ENCODE data around the gene REV3L. TPM values are rescaled to one million over a fixed set of nuclear protein-coding genes. Genes with fewer than 3 reads are reported as not detected.

Gene REV3L
- total RNA-seq, 1 experiment from 2014 or later = 5.7 TPM

DNA sequence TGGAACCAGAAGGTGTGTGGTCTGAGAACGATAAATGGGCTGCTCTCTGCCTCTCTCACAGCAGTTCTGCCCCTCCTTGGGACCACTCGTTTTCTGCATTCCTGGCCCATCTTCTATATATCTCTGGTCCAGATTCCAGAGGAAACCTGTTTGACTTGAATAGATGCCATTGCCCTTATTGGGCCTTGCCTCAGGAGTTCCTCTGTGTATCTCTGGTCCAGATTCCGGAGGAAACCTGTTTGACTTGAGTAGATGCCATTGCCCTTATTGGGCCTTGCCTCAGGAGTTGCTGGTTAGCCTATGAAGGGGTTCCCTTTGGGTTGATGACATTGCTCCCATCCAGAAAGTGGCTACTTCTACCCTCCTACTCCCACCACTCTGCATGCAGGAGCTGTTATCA lies 206.3 kb downstream of the REV3L start (continued):
- TF ChIP-seq MYBL2 (CRISPR knock-in tag; IDR thresholded peaks at IDR 0.05) (no peak), EMX1 (CRISPR knock-in tag; IDR thresholded peaks at IDR 0.05) (no peak), ETV6 (CRISPR knock-in tag; IDR thresholded peaks at IDR 0.05) (no peak)

DNA sequence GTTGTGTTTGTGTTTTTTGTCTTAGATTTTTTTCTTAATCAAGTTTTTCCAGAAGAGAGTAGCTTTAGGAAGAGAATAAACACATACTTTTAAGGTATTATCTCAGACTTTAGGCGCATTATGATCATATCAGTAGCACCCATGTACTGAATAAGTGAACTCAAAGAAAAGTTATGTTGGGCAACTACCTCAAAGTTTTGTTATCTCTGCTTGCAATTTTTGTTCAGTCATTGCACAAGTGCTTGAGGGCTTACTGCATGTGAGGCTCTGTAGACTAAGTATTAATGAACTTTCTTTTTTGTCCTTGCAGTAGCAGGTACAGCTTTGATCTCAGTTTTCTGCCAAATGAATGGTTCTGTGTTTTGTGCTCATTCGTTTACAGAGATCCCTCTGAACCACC lies 206.7 kb downstream of the REV3L start:
- ChIA-PET POLR2A (no interaction called here), CTCF (interaction anchor here (1.5 kb wide), 1 partner anchor 17 kb away, joined by 5 read pairs; a partner anchor contains a TSS)
- ATAC-seq (no peak), DNase-seq (ENCODE audit: low spot score) (no peak)
- TF ChIP-seq, protein P1, sequence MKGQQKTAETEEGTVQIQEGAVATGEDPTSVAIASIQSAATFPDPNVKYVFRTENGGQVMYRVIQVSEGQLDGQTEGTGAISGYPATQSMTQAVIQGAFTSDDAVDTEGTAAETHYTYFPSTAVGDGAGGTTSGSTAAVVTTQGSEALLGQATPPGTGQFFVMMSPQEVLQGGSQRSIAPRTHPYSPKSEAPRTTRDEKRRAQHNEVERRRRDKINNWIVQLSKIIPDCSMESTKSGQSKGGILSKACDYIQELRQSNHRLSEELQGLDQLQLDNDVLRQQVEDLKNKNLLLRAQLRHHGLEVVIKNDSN (CRISPR knock-in tag; IDR thresholded peaks at IDR 0.05) = no peak
- TF ChIP-seq JUN (CRISPR knock-in tag; IDR thresholded peaks at IDR 0.05) (no peak), NR1H2 (CRISPR knock-in tag; IDR thresholded peaks at IDR 0.05) (no peak), ZNF219 (CRISPR knock-in tag; IDR thresholded peaks at IDR 0.05; ENCODE audit: borderline replicate concordance) (no peak), NR2C2 (CRISPR knock-in tag; IDR thresholded peaks at IDR 0.05) (no peak), OVOL2 (CRISPR knock-in tag; IDR thresholded peaks at IDR 0.05; ENCODE audit: borderline replicate concordance) (no peak), ZBTB21 (CRISPR knock-in tag; IDR thresholded peaks at IDR 0.05; ENCODE audit: borderline replicate concordance) (no peak), FOXK1 (CRISPR knock-in tag; IDR thresholded peaks at IDR 0.05) (no peak), NR3C1 (CRISPR knock-in tag; conservative IDR thresholded peaks at IDR 0.05; ENCODE audit: low read depth) (no peak), ZNF396 (CRISPR knock-in tag; IDR thresholded peaks at IDR 0.05; ENCODE audit: borderline replicate concordance) (no peak), NFYB (CRISPR knock-in tag; conservative IDR thresholded peaks at IDR 0.05; ENCODE audit: low read depth) (no peak), ESRRA (CRISPR knock-in tag; IDR thresholded peaks at IDR 0.05; ENCODE audit: borderline replicate concordance) (no peak), SMAD3 (CRISPR knock-in tag; IDR thresholded peaks at IDR 0.05; ENCODE audit: borderline replicate concordance) (no peak), ZNF317 (CRISPR knock-in tag; IDR thresholded peaks at IDR 0.05; ENCODE audit: borderline replicate concordance, low read depth) (no peak)
- TF ChIP-seq, protein P2, sequence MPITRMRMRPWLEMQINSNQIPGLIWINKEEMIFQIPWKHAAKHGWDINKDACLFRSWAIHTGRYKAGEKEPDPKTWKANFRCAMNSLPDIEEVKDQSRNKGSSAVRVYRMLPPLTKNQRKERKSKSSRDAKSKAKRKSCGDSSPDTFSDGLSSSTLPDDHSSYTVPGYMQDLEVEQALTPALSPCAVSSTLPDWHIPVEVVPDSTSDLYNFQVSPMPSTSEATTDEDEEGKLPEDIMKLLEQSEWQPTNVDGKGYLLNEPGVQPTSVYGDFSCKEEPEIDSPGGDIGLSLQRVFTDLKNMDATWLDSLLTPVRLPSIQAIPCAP (CRISPR knock-in tag; IDR thresholded peaks at IDR 0.05) = no peak
- TF ChIP-seq, protein P3, sequence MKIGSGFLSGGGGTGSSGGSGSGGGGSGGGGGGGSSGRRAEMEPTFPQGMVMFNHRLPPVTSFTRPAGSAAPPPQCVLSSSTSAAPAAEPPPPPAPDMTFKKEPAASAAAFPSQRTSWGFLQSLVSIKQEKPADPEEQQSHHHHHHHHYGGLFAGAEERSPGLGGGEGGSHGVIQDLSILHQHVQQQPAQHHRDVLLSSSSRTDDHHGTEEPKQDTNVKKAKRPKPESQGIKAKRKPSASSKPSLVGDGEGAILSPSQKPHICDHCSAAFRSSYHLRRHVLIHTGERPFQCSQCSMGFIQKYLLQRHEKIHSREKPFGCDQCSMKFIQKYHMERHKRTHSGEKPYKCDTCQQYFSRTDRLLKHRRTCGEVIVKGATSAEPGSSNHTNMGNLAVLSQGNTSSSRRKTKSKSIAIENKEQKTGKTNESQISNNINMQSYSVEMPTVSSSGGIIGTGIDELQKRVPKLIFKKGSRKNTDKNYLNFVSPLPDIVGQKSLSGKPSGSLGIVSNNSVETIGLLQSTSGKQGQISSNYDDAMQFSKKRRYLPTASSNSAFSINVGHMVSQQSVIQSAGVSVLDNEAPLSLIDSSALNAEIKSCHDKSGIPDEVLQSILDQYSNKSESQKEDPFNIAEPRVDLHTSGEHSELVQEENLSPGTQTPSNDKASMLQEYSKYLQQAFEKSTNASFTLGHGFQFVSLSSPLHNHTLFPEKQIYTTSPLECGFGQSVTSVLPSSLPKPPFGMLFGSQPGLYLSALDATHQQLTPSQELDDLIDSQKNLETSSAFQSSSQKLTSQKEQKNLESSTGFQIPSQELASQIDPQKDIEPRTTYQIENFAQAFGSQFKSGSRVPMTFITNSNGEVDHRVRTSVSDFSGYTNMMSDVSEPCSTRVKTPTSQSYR (CRISPR knock-in tag; IDR thresholded peaks at IDR 0.05) = no peak
- TF ChIP-seq, protein P4, sequence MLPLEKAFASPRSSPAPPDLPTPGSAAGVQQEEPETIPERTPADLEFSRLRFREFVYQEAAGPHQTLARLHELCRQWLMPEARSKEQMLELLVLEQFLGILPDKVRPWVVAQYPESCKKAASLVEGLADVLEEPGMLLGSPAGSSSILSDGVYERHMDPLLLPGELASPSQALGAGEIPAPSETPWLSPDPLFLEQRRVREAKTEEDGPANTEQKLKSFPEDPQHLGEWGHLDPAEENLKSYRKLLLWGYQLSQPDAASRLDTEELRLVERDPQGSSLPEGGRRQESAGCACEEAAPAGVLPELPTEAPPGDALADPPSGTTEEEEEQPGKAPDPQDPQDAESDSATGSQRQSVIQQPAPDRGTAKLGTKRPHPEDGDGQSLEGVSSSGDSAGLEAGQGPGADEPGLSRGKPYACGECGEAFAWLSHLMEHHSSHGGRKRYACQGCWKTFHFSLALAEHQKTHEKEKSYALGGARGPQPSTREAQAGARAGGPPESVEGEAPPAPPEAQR (CRISPR knock-in tag; IDR thresholded peaks at IDR 0.05) = no peak
- TF ChIP-seq, protein P5, sequence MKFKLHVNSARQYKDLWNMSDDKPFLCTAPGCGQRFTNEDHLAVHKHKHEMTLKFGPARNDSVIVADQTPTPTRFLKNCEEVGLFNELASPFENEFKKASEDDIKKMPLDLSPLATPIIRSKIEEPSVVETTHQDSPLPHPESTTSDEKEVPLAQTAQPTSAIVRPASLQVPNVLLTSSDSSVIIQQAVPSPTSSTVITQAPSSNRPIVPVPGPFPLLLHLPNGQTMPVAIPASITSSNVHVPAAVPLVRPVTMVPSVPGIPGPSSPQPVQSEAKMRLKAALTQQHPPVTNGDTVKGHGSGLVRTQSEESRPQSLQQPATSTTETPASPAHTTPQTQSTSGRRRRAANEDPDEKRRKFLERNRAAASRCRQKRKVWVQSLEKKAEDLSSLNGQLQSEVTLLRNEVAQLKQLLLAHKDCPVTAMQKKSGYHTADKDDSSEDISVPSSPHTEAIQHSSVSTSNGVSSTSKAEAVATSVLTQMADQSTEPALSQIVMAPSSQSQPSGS (CRISPR knock-in tag; IDR thresholded peaks at IDR 0.05; ENCODE audit: borderline replicate concordance, low read depth) = no peak
- Mint-ChIP-seq H3K36me3 (peaks cover 80% of the 10 kb centered on the region), H3K27me3 (ENCODE audit: low read depth) (no peaks in the 10 kb centered on the region), H3K4me1 (no peaks in the 10 kb centered on the region), H3K9me3 (peaks cover 16% of the 10 kb centered on the region), H3K27ac (no peak overlapping the region), H3K4me3 (no peak overlapping the region)

Measured in WTC11 (cell line).